ENCODE measurements around the gene LRRK1.

DNA sequence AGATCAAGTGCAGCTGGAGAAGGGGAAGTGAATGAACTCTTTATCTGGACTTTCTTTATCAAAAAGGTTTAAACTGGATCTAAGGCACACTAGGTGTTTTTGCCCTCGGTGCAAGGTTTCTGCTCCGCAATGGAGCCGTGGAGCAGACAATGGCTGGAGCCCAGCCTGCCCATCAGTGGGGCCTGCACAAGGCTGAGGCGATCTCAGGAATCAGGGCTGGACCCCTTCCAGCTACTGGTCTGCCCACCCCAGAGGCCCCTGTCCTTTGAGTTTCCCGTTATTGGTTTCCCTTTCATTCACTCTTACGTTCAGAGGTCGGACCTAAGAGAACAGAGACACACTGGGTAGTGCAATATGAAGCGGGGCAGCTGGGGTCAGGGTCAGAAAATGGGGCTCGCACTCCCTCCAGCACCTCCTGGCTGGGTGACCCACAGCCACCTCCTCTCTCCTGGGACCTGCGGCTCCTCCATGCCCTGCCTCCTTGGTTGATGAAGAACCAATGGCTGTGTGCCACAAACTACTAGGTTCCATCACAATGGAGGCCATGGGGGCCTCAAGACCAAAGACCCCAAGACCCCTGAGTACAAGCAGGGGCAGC, 168.1 kb downstream of the LRRK1 start:
- TF ChIP-seq, protein P1, sequence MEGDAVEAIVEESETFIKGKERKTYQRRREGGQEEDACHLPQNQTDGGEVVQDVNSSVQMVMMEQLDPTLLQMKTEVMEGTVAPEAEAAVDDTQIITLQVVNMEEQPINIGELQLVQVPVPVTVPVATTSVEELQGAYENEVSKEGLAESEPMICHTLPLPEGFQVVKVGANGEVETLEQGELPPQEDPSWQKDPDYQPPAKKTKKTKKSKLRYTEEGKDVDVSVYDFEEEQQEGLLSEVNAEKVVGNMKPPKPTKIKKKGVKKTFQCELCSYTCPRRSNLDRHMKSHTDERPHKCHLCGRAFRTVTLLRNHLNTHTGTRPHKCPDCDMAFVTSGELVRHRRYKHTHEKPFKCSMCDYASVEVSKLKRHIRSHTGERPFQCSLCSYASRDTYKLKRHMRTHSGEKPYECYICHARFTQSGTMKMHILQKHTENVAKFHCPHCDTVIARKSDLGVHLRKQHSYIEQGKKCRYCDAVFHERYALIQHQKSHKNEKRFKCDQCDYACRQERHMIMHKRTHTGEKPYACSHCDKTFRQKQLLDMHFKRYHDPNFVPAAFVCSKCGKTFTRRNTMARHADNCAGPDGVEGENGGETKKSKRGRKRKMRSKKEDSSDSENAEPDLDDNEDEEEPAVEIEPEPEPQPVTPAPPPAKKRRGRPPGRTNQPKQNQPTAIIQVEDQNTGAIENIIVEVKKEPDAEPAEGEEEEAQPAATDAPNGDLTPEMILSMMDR (conservative IDR thresholded peaks at IDR 0.05; ENCODE audit: low read depth, low read length) = no peak
- TF ChIP-seq POLR2A (IDR thresholded peaks at IDR 0.05; ENCODE audit: low read depth, low read length) = no peak
- no peak for TF ChIP-seq MAFK (IDR thresholded peaks at IDR 0.05; ENCODE audit: low read depth, low read length)
- no peak for TF ChIP-seq BHLHE40 (IDR thresholded peaks at IDR 0.05; ENCODE audit: low read depth, low read length)
- TF ChIP-seq FOS (IDR thresholded peaks at IDR 0.05; ENCODE audit: low read depth, low read length) = no peak
